Mucosa of gallbladder (tissue), 1 donor: Measurements from ENCODE around the gene NUP155. TPM values are rescaled to one million over a fixed set of nuclear protein-coding genes. Genes with fewer than 3 reads are reported as not detected.
A peak's percentile ranks its signal among the peaks of the same experiment; 100 is the strongest.
"Not testable (repeated sequence)": the region's sequence is repeated elsewhere in the genome, so short reads cannot be mapped to it uniquely, and the experiment has no call there.

Experiments used
- DNase-seq: peaks from one replicate; pipeline ENCODE4 v3.0.0-alpha.2; 2020; ENCODE audit warnings: low spot score
- total RNA-seq: library from RNA; stranded (reverse); gene quantifications from one replicate; pipeline ENCODE4 v1.2.1, GENCODE V29; 2021
- donor health status: DM: no; HTN: no; CAD: no.

NUP155 gene
- total RNA-seq, 1 donor from 2014 or later: 14.7 TPM

DNA sequence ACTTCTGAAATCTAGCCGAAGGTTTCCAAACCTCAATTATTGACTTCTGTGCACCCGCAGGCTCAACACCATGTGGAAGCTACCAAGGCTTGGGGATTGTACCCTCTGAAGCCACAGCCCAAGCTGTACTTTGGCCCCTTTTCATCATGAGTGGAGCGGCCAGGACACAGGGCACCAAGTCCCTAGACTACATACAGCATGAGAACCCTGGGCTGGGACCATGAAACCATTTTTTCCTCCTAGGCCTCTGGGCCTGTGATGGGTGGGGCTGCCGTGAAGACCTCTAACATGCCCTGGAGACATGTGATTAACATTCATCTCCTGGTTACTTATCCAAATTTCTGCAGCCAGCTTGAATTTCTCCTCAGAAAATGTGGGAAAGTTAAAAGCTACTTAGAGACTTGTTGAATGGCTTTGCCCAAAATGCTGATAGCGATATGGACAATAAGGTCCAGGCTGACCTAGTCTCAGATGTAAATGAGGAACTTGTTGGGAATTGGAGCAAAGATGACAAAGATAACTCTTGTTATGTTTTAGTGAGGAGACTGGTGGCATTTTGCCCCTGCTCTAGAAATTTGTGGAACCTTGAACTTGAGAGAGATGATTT, 87.6 kb downstream of the NUP155 start:
- DNase-seq: no peak

DNA sequence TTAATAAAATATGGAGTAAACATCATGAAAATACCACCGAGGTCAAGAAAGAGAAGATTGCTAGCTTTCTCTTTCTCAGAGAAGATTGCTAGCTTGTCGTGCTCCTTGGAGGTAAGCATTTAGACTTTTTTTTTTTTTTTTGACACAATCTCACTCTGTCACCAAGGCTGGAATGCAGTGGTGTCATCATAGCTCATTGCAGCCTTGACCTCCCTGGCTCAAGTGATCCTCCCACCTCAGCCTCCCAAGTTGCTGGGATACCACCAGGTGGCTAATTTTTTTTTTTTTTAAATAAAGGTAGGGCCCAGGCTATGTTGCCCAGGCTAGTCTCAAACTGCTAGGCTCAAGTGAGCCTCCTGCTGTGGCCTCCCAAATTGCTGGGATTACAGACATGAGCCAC, 95.4 kb downstream of the NUP155 start:
- no peak for DNase-seq

DNA sequence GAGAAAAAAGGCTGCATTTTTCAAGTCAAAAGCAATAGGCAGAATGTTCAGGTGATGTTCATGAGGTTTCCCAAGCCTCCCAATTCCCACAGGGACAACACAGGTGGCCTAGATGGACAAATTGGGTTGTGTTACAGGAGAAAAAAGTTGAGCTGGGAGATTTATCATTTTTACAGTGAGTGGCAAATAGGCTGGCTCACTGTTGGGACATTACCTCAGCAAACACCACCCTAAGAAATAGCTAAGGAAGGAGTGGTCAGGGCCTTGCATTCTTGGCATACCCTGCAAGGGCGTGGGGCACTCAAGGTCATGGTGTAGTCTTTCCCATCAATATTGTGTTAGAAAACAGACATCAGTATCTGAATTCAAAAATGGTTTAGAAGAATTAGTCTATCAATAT, 98.4 kb downstream of the NUP155 start:
- peak; percentile 71 for DNase-seq

DNA sequence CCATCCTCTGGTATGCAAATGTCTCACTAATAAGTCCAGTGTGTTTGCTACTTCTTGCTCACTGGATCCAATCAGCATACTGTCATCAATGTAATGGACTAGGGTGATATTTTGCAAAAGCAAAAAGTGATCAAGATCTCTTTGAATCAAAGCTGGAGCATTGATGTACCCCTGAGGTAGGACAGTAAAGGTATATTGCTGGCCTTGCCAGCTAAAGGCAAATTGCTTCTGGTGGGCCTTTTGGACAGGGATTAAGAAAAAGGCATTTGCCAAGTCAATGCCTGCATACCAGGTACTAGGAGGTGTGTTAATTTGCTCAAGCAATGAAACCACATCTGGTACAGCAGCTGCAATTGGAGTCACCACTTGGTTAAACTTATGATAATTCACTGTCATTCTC, 102.8 kb downstream of the NUP155 start:
- DNase-seq: not testable (repeated sequence)

DNA sequence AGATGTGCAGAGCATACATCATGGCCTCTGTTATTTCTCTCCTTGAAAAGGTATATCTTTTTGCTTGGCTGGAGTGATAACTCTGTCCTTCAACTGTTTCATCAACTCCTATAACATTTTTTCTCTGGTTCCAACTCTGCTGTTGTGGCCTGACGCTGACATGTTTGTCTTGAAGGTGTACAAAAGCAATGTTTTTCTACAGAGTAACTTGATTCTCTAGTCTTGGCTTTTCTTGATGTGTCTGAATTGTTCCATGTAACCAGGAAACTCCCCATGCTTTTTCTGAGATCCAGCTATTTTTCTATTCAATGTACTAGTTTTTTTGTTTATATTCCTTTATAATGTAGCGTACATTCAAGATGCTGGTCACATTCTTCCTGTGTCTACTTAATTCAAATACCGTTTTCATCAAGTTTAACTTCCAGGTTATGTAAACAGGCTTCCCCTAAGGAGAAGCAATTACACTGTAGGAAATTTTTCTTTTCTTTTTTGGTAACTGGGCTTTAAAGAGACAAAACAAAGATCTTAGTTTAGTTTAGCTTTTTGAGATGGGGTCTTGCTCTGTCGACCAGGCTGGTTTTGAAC, 115.0 kb downstream of the NUP155 start:
- no peak for DNase-seq

DNA sequence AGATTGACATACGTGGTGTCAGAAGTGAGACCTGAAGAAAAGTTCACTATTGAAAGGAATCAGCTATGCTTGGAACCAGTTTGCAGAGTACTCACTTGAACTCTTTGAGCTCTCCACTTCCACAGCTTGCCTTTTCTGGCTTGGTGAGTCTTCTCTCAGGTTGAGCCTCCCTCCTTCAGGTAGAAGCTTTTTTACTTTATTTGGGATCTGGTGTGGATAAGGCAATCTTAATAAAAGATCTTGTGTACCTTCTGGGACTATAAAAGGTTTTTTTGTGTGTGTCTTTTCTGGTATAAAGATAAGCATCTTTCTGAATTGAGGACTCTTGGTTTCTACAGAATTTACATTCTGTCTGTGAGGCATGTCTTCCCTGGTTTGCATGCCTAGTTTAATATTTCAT, 116.3 kb downstream of the NUP155 start:
- DNase-seq: no peak

DNA sequence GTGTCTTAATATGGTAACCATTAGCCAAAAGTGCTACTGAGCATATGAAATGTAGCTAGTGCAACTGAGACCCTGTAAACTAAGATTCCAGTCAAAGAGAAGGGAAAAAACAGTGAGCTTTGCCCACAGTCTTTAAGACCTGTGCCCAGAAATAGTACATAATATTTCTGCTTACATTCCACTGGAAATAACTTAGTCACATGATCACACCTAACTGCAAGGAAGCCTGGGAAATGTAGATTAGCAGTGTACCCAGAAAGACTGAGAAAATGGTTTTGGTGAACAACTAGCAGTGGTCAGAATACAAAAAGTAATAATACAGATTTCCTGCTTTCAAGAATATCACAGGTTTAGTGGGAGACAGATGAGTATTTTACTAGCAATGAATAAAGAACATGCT, 119.2 kb downstream of the NUP155 start:
- no peak for DNase-seq

DNA sequence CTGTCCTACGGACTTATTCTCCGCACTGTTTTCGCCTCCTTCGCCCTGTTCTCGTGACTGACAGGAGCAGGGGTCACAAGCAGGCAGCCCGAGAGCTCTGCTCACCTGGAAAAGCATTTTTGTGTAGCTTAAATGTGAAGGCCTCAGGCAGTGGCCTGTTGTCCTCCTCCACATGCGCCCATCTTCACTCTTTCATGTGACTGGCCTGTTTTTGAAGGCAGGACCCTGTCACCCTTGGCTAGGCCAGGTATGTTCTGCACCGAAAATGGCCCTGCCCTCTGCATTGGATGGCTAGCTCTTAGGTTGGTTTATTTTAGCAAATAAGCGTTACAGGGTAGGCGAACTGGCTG, 121.1 kb downstream of the NUP155 start:
- no peak for DNase-seq

DNA sequence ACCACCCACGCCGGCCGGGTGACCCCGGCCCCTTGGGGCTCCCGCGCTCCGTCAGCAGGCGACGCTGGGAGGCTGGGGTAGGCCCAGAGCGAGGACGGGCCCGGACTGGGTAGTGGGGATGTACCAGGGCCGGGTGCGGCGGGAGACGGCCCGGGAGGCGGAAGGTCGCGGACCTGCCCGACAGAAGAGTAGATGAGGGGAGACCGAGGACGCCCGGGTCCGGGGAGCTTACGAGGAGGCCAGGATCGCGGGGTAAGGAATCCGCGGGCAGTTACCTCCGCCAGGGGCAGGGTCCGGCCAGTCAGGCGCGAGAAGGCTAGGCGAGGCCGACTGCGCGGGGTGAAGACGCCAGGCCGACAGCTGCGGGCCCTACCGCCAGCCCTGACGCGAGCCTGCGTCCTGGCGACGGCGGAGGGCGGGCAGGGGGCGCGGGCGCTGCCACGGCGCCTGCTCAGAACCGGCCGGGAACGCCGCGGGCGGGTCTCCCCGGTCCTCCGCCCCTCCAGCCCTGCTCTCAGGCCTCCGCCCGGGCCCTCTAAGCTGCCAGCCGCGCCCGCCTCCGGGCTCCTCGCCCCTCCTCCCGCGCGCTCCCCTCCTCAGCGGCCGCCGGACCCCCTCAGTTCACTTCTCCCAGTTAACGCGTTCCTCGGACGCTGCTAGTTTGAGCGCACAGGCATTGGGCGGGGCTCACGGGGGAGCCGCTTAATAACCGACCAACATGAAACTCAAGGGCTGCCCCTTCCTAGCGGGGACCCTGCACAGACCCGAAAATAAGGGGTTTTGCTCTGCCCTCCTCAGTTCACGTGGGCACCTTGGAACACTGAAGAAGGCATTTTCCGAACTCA, 121.7 kb downstream of the NUP155 start, which contains the start of gene CPLANE1:
CPLANE1 (minus strand) TSS at position 407 of the 845 bp plus-strand sequence. CDS start 1,678 bp downstream, outside the sequence.
- peak; percentile 66 for DNase-seq

DNA sequence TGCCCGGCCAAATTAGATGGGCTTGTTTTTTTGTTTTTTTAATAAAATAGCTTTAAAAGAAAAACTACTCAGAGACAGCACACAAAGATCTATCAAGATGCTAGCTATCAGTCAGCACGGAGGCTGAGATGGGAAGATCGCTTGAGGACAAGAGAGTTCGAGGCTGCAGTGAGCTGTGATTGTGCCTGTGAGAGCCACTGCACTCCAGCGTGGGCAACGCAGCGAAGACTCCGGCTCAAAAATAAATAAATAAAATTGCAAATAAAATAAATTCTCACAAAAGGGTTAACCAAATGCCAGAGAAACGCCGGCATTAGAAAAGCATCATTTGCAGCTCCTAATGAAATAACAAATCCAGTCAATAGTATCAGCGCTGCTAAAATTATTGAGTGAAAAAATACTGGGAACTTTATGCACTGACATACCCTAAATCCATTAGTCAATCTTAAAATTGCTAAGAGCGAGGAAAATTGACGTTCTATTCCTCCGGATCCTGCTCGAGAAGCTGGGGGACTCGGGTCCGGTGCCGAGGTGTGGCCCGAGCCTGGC, 122.4 kb downstream of the NUP155 start:
- no peak for DNase-seq

DNA sequence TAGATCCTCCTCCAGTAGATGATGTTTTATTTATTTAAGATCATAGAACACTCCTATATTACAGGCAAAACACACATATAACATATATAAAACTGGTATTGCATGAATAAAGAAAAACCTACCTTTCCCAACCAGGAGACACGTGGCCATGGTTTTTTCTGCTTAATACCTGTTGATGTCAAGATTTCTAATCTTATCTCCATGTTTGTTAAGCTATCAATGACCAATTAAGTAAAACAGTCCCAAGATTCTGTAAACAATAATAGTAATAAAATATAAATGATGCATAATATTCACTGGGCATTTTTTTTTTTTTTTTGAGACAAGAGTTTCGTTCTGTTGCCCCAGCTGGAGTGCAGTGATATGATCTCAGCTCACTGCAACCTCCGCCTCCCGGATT, 123.4 kb downstream of the NUP155 start:
- DNase-seq: no peak

DNA sequence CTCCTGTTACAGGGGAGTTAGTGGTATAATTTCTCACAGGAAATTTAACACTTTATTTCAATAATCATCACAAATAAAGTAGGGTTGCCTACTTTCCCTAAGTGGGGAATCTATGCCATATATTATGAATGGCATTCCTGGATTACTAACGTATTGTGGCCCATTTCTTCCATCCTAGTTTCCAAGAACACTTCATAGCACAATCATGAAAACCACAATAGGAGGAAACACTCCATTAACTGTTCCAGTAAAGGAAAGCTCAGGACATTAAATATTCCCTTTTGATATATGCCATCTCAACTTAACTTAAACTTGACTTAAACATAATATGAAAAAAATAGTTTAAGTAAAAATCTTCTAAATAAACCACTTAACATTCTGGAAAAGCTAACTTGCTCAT, 123.9 kb downstream of the NUP155 start:
- DNase-seq: no peak

Other genes with a start within 250 kb of the NUP155 start
- 20.2 TPM for gene CPLANE1, start 121.7 kb downstream of the NUP155 start, total RNA-seq
- 26.7 TPM for gene WDR70, start 8.2 kb upstream of the NUP155 start, total RNA-seq